Panc1 (cell line): ENCODE results near the gene PIGU. TPM values are rescaled to one million over a fixed set of nuclear protein-coding genes. Genes with fewer than 3 reads are reported as not detected.

Experiments used
- ATAC-seq: fragments of 200-7000 bp; cut with Tn5 transposase; 2 replicates; pipeline ENCODE4 v1.9.1; 2020; ENCODE audit warnings: mild to moderate bottlenecking, moderate library complexity
- BruUV-seq: library from RNA; stranded (reverse); fragments of 400-500 nt; replicated peaks from 2 replicates; lab custom pipeline; 2021; lab: Mats Ljungman, UMichigan
- CTCF ChIA-PET: fragments of 300-600 bp; sonication (Branson Sonifier 250); formaldehyde crosslinking; loops from one replicate; lab custom pipeline; 2022; ENCODE audit warnings: antibody characterized with exemption; lab: Charles Lee
- POLR2A ChIA-PET: fragments of 300-600 bp; sonication (Branson Sonifier 250); formaldehyde crosslinking; loops from one replicate; lab custom pipeline; 2022; ENCODE audit warnings: antibody characterized with exemption; lab: Charles Lee
- DNase-seq: peaks from one replicate; pipeline ENCODE4 v3.0.0-alpha.2; 2010; ENCODE audit warnings: low read depth, low spot score
- H3K27ac ChIP-seq: 2 replicates; pipeline ENCODE4 v1.5.1; 2011; ENCODE audit warnings: mild to moderate bottlenecking, low read length, inconsistent platforms
- H3K27me3 ChIP-seq: fragments of 200-500 bp; sonication (Bioruptor generic); 2 replicates; pipeline ENCODE4 v1.6.0; 2014; ENCODE audit warnings: low read length, inconsistent platforms; ENCODE audit not compliant: control insufficient read depth, insufficient read depth
- H3K36me3 ChIP-seq: fragments of 200-500 bp; sonication (Bioruptor generic); 2 replicates; pipeline ENCODE4 v1.5.1; 2014; ENCODE audit warnings: inconsistent platforms, mild to moderate bottlenecking, low read length, moderate library complexity; ENCODE audit not compliant: control insufficient read depth, insufficient read depth
- H3K4me1 ChIP-seq: 2 replicates; pipeline ENCODE4 v1.5.1; 2011; ENCODE audit warnings: inconsistent platforms, mild to moderate bottlenecking, low read length, moderate library complexity; ENCODE audit not compliant: control insufficient read depth, insufficient read depth
- H3K4me3 ChIP-seq, 2 experiments: 2 replicates each; pipeline ENCODE4 v1.5.1; 2011 to 2012; ENCODE audit warnings: low read depth in 2 of 2, low read length in 2 of 2, mild to moderate bottlenecking in 2 of 2, inconsistent platforms in 1 of 2, moderate library complexity in 1 of 2
- H3K9me3 ChIP-seq: fragments of 200-500 bp; sonication (Bioruptor generic); 2 replicates; pipeline ENCODE4 v1.5.1; 2014; ENCODE audit warnings: low read depth, mild to moderate bottlenecking, inconsistent platforms, low read length, moderate library complexity; ENCODE audit not compliant: control insufficient read depth, insufficient read depth
- CTCF ChIP-seq: fragments of 450-650 bp; IDR thresholded peaks from 2 replicates; pipeline ENCODE4 v1.5.1; 2017; ENCODE audit warnings: mild to moderate bottlenecking
- POLR2AphosphoS5 ChIP-seq: IDR thresholded peaks from 2 replicates; pipeline ENCODE4 v1.6.1; 2012; ENCODE audit warnings: mild to moderate bottlenecking, low read depth, low read length, moderate library complexity
- SIN3A ChIP-seq: IDR thresholded peaks from 2 replicates; pipeline ENCODE4 v1.6.1; 2012; ENCODE audit warnings: low read depth, mild to moderate bottlenecking, low read length, moderate library complexity, borderline replicate concordance; ENCODE audit not compliant: insufficient read depth
- TCF7L2 ChIP-seq: IDR thresholded peaks from 2 replicates; pipeline ENCODE4 v1.6.1; 2011; ENCODE audit warnings: mild to moderate bottlenecking, low read depth, low read length, inconsistent platforms
- in situ Hi-C: cut with HindIII; loops from 2 replicates; pipeline ENCODE4 v1.10.0; 2016; ENCODE audit warnings: low sequenced_read_pairs, low pct_unique_long_range_greater_than_20kb
- intact Hi-C: fragments of 100-400 bp; cut with micrococcal nuclease; formaldehyde crosslinking; loops from one replicate; pipeline ENCODE4 v1.10.0; 2022; ENCODE audit not compliant: unreplicated experiment
- total RNA-seq: library from RNA; stranded (reverse); gene quantifications from one replicate; pipeline ENCODE4 v1.2.1, GENCODE V29; 2021; ENCODE audit not compliant: unreplicated experiment
- TF ChIP-seq, protein P1 (sequence below), 2 experiments: IDR thresholded peaks; 2 replicates each; pipeline ENCODE4 v1.6.1; 2011 to 2012; ENCODE audit warnings: low read depth in 2 of 2, control low read depth in 1 of 2, low read length in 1 of 2, mild to moderate bottlenecking in 1 of 2, moderate library complexity in 1 of 2; ENCODE audit not compliant: insufficient read depth in 1 of 2

The PIGU gene
- total RNA-seq, 1 experiment from 2014 or later, result 22.9 TPM

- Histone ChIP-seq H3K27me3 (no peaks in the 10 kb centered on the region), H3K27ac (no peak overlapping the region), H3K4me3 (no peak overlapping the region), H3K4me1 (no peaks in the 10 kb centered on the region), H3K36me3 (no peaks in the 10 kb centered on the region), H3K9me3 (no peaks in the 10 kb centered on the region)
- no peak for TF ChIP-seq POLR2AphosphoS5
- TF ChIP-seq SIN3A, result no peak
- TF ChIP-seq TCF7L2, result no peak
- no peak for TF ChIP-seq CTCF
- TF ChIP-seq, protein P1, sequence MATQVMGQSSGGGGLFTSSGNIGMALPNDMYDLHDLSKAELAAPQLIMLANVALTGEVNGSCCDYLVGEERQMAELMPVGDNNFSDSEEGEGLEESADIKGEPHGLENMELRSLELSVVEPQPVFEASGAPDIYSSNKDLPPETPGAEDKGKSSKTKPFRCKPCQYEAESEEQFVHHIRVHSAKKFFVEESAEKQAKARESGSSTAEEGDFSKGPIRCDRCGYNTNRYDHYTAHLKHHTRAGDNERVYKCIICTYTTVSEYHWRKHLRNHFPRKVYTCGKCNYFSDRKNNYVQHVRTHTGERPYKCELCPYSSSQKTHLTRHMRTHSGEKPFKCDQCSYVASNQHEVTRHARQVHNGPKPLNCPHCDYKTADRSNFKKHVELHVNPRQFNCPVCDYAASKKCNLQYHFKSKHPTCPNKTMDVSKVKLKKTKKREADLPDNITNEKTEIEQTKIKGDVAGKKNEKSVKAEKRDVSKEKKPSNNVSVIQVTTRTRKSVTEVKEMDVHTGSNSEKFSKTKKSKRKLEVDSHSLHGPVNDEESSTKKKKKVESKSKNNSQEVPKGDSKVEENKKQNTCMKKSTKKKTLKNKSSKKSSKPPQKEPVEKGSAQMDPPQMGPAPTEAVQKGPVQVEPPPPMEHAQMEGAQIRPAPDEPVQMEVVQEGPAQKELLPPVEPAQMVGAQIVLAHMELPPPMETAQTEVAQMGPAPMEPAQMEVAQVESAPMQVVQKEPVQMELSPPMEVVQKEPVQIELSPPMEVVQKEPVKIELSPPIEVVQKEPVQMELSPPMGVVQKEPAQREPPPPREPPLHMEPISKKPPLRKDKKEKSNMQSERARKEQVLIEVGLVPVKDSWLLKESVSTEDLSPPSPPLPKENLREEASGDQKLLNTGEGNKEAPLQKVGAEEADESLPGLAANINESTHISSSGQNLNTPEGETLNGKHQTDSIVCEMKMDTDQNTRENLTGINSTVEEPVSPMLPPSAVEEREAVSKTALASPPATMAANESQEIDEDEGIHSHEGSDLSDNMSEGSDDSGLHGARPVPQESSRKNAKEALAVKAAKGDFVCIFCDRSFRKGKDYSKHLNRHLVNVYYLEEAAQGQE (IDR thresholded peaks at IDR 0.05; ENCODE audit: insufficient read depth in 1 of 2, low read depth in 2 of 2, low read length in 1 of 2), result no peak
- intact Hi-C loops, result no loop called here
- ATAC-seq (no peak), DNase-seq (no peak)
- POLR2A ChIA-PET, result no interaction called here
- BruUV-seq, result no TSS peak
- in situ Hi-C loops, result no loop called here
- CTCF ChIA-PET, result no interaction called here
These were observed 22.6 kb downstream of the PIGU start for GRCh38 chr20:34654207-34654744.

DNA sequence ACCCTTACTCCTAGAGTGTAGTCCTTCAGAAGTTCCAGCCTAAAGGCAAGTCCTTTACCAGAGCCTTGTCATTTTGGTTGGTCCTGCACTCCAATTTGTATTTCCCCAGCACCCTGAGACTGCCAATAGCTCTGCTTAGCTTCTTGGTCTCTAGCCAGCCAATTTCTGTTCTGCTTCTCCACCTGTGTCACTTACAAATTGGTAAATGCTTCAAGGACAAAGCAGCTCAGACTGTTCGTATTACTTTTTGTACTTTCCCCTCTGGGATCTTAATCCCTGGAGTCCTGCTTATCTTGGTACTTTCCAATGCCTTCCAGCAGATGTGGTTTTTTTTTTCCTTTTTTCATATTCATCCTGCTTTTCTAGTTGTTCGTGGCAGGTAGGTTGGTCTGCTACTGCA is 25.7 kb downstream of the PIGU start:
- Histone ChIP-seq H3K36me3 (no peaks in the 10 kb centered on the region), H3K4me3 (no peak overlapping the region), H3K27ac (no peak overlapping the region), H3K27me3 (no peaks in the 10 kb centered on the region), H3K4me1 (no peaks in the 10 kb centered on the region), H3K9me3 (no peaks in the 10 kb centered on the region)
- in situ Hi-C loops, result no loop called here
- ATAC-seq (no peak), DNase-seq (no peak)
- ChIA-PET POLR2A (interaction anchor here (0.6 kb wide), 1 partner anchor 288 kb away, joined by 3 read pairs; the partner anchor contains the start of gene ITCH), CTCF (no interaction called here)
- BruUV-seq, result no TSS peak
- intact Hi-C loops, result no loop called here
- TF ChIP-seq POLR2AphosphoS5 (no peak), TCF7L2 (no peak), CTCF (no peak)
- TF ChIP-seq, protein P1 (IDR thresholded peaks at IDR 0.05; ENCODE audit: insufficient read depth in 1 of 2, low read depth in 2 of 2, low read length in 1 of 2), result no peak
